ENCODE results near the gene PYROXD2.
A peak's percentile ranks its signal among the peaks of the same experiment; 100 is the strongest.
"Not testable (repeated sequence)": the region's sequence is repeated elsewhere in the genome, so short reads cannot be mapped to it uniquely, and the experiment has no call there.

Gene PYROXD2

GRCh38 chr10:98351831-98352402, 63.1 kb downstream of the PYROXD2 start:
- no peak for DNase-seq (ENCODE audit: low spot score)
- in situ Hi-C loops (cut with MboI; ENCODE audit: low pct_unique_long_range_greater_than_20kb, low sequenced_read_pairs, unreplicated experiment): no loop called here
- TF ChIP-seq CTCF (IDR thresholded peaks at IDR 0.05; ENCODE audit: extremely low read depth, insufficient read depth, missing control alignments): no peak

GRCh38 chr10:98349508-98349922, 65.5 kb downstream of the PYROXD2 start:
- TF ChIP-seq CTCF (IDR thresholded peaks at IDR 0.05; ENCODE audit: extremely low read depth, insufficient read depth, missing control alignments): no peak
- in situ Hi-C loops (cut with MboI; ENCODE audit: low pct_unique_long_range_greater_than_20kb, low sequenced_read_pairs, unreplicated experiment): no loop called here
- DNase-seq (ENCODE audit: low spot score): peak; percentile 34

GRCh38 chr10:98346847-98347246, 68.1 kb downstream of the PYROXD2 start:
- TF ChIP-seq CTCF (IDR thresholded peaks at IDR 0.05; ENCODE audit: extremely low read depth, insufficient read depth, missing control alignments): no peak
- DNase-seq (ENCODE audit: low spot score): no peak
- in situ Hi-C loops (cut with MboI; ENCODE audit: low pct_unique_long_range_greater_than_20kb, low sequenced_read_pairs, unreplicated experiment): no loop called here

GRCh38 chr10:98344589-98345038, 70.4 kb downstream of the PYROXD2 start:
- in situ Hi-C loops (cut with MboI; ENCODE audit: low pct_unique_long_range_greater_than_20kb, low sequenced_read_pairs, unreplicated experiment): no loop called here
- DNase-seq (ENCODE audit: low spot score): no peak
- TF ChIP-seq CTCF (IDR thresholded peaks at IDR 0.05; ENCODE audit: extremely low read depth, insufficient read depth, missing control alignments): no peak

GRCh38 chr10:98341701-98342100, 73.3 kb downstream of the PYROXD2 start:
- DNase-seq (ENCODE audit: low spot score); in situ Hi-C loops (cut with MboI; ENCODE audit: low pct_unique_long_range_greater_than_20kb, low sequenced_read_pairs, unreplicated experiment): not testable (repeated sequence)

GRCh38 chr10:98340940-98341310, 74.1 kb downstream of the PYROXD2 start:
- in situ Hi-C loops (cut with MboI; ENCODE audit: low pct_unique_long_range_greater_than_20kb, low sequenced_read_pairs, unreplicated experiment): no loop called here
- no peak for TF ChIP-seq CTCF (IDR thresholded peaks at IDR 0.05; ENCODE audit: extremely low read depth, insufficient read depth, missing control alignments)
- no peak for DNase-seq (ENCODE audit: low spot score)

GRCh38 chr10:98340261-98340939, 74.6 kb downstream of the PYROXD2 start:
- no peak for TF ChIP-seq CTCF (IDR thresholded peaks at IDR 0.05; ENCODE audit: extremely low read depth, insufficient read depth, missing control alignments)
- DNase-seq (ENCODE audit: low spot score): no peak
- in situ Hi-C loops (cut with MboI; ENCODE audit: low pct_unique_long_range_greater_than_20kb, low sequenced_read_pairs, unreplicated experiment): no loop called here
